ENCODE results near the gene PIK3R2.
A peak's percentile ranks its signal among the peaks of the same experiment; 100 is the strongest.
"Not testable (repeated sequence)": the region's sequence is repeated elsewhere in the genome, so short reads cannot be mapped to it uniquely, and the experiment has no call there.

PIK3R2 gene

DNA sequence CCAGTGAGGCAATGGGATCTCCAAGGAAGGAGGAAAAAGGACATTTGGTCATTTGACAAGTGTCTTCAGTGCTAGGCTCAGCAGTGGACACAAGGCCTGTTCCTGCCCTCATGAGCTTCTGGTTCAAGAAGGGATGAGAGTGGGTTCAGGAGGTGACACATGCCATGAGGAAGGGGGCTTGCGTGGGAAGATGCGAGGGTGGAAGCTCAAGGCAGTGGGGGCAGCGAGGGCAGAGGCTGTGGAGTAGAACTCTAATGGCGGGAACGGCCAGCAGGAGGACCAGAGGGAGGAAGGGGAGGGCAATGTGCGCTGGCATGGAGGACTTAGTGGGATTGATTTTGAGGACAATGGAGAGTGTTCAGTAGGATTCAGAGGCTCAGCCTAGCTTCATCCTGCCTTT is 3.3 kb downstream of the PIK3R2 start:
- DNase-seq = no peak

DNA sequence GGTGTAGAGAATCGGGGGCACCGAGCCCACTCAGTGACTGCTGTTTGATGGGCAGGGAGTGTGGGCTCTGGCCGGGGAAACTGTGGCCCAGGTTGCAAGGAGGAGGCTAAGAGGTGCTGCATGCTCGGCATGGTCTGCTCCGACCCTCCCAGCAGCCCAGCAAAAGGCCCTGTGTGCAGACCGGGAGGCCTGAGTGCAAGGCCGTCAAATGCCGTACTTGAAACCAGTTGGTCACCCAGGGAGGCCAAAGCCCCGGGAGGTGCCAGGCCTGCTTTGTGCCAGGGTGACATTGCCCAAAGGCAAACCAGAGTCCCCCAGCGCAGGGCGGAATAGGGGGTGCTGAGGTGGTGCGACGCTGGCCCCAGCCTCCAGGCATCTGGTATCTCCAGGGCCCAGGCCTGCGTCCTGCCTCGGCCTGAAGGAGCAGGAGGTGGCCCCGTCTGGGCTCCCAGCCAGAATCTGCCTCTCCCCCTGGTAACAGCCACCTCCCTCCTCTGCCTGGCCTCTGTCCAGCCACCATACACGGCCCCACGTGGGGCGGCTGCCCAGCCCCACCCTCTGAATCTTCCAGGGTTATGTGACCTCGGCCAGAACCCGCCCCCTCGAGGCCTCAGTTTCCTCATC is 4.0 kb downstream of the PIK3R2 start:
- DNase-seq = no peak

DNA sequence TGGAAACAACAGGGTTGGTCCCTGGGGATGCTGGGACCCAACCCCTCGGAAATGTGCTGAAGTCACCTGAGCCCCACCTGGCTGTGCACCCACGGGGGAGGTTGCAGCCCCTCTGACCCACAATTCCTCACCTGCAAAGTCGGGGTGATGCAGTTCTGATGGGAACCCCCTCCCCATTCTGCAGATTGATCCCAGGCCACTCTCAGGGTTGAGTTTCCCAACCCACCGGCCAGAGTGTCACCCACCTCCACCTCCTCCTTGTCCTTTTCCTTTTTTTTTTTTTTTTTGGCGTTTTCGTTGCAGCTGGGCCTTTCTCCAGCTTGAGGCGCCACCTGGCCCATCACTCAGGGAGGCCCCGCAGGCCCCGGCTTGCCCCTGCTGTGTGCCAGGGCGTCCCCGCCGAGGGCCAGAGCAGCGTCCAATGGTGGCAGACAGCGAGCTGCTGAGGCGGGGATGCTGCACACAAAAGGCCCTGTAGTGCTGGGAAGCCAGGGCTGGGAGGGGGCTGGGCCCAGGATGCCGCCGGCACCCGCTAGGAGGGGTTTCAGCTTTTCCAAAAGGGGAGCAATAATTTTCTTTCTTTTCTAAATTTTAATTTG is 4.6 kb downstream of the PIK3R2 start:
- no peak for DNase-seq

DNA sequence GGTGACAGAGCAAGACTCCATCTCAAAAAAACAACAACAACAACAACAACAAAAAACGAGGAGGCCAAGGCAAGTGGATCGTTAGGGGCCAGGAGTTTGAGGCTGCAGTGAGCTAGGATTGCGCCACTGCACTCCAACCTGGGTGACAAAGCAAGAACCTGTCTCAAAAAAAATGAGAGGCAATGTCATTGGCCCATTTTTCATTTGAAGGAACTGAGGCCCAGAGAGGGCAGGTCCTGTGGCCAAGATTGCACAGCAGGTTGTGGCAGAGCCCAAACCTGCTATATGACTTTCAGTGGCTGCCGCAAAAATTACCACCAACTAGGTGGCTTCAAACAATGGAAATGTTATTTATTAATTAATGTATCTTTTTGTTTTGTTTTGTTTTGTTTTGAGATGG is 5.5 kb downstream of the PIK3R2 start:
- DNase-seq = no peak

DNA sequence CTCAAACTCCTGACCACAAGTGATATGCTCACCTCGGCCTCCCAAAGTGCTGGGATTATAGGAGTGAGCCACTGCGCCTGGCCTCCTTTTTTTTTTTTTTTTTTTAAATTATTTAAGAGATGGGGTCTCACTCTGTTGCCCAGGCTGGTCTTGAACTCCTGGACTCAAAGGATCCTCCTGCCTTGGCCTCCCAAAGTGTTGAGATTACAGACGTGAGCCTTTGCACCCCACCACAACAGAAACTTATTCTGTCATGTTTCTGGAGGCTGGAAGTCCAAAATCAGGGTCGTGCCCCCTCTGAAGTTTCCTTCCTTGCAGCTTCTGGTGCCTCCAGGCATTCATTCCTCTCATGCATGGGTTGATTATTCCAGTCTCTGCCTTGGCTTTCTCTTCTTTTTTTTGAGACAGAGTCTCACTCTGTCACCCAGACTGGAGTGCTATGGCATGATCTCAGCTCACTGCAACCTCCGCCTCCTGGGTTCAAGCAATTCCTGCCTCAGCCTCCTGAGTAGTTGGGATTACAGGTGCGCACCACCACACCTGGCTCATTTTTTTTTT is 6.2 kb downstream of the PIK3R2 start:
- DNase-seq = not testable (repeated sequence)

DNA sequence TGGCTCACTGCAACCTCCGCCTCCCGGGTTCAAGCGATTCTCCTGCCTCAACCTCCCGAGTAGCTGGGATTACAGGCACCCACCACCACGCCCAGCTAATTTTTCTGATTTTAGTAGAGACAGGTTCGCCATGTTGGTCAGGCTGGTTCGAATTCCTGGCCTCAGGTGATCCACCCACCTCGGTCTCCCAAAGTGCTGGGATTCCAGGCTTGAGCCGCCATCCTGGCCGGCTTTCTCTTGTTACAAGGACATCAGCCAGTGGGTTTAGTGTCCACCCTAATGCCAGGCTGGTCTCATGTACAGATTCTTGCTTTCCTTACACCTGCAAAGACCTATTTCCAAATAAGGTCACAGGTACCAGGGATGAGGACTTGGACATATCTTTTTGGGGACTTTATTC is 6.8 kb downstream of the PIK3R2 start:
- no peak for DNase-seq

DNA sequence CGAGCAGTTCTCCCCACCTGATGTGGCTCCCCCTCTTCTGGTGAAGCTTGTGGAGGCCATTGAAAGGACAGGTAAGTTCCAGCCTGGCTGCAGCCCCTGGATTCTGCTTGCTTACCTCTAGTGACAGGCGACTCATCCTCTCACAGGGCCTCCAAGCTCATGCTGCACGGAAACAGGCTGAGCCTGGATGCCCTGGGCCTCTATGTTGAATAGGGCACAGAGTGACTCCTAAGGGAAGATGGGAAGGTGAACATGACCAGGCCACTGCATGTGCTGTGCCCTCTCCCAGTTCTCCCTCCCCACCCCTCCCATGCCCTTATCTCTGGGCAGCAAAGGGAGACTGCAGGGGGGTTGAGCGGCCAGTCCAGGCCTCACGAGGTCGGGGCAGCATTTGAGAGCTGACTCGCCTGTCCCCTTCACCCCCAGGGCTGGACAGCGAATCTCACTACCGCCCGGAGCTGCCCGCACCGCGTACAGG is 7.6 kb downstream of the PIK3R2 start:
- DNase-seq = no peak

DNA sequence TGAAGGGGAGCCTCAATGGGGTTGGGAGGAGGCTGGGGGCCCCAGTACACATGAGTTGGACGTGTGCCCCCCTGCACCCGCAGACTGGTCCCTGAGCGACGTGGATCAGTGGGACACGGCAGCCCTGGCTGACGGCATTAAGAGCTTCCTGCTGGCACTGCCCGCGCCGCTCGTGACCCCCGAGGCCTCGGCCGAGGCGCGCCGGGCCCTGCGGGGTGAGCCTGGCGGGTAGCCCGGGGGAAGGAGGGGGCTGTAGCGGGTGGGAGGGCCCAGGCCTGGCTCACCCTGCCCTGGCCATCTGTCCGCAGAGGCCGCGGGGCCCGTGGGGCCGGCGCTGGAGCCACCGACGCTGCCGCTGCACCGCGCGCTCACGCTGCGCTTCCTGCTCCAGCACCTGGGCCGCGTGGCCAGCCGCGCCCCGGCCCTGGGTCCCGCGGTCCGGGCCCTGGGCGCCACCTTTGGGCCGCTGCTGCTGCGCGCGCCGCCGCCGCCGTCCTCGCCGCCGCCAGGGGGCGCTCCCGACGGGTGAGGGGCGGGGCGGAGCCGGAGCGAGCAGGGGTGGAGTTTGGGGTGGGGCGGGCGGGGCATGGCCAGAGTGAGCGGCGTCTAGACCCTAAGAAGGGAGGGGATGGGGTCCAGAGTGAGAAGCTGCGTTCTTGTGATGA is 8.1 kb downstream of the PIK3R2 start:
- peak; percentile 89 for DNase-seq

DNA sequence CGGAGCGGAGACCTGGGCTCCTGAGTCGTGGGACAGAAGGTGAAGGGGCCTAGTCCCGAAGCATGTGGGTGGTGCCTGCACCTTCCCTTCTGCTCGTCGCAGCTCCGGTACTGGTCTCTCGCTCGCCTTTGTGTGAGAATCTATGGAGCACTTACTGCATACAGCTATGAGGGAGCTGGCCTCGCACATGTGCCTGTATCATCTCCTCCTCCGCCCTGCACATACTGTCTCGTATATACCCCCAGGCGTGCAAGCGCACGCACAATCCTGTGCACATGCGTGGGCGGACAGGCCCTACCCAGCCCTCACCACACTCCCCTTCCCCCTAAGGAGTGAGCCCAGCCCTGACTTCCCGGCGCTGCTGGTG is 8.7 kb downstream of the PIK3R2 start:
- no peak for DNase-seq

DNA sequence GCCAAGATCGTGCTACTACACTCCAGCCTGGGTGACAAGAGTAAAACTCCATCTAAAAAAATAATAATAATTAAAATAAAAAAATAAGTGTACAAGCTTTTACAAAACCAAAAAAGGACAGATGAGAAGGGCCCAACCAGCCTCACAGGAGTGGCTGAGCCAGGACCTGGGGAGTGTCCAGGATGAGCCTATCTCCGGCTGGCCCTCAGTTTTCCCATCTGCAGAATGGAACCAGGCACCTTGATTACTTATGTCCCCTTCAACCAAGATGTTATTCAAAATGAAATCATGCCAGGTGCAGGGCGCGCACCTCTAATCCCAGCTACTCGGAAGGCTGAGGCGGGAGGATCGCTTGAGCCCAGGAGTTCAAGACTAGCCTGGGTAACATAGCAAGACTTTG is 11.1 kb downstream of the PIK3R2 start:
- no peak for DNase-seq

DNA sequence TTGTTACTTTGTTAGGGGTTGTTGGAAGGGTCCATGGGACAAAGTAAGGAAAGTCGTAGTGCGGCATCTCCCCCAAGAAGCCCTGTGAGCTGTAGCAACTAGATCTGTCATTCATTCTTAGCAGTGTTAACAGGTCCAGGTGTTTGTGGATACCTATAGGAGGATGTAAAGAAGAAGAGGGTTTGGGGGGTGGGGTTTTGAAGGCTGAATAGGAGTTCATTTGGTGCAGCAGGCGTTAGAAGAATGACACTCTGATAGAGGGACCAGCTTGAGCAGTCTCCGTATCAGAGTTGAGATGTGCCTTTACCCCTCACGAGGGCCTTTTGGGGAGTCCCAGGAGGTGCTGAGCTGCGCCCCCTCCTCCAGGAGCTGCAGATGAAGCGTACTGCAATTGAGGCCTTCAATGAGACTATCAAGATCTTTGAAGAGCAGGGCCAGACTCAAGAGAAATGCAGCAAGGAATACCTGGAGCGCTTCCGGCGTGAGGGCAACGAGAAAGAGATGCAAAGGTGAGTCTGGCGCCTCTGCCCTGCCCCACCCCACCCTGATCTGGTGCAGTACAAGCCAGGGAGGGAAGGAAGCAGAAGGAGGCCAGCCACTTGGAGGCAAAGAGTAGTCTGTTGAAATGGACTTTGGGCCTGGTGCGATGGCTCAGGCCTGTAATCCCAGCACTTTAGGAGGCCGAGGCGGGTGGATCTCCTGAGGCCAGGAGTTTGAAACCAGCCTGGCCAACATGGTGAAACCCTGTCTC is 13.0 kb downstream of the PIK3R2 start:
- no peak for DNase-seq

DNA sequence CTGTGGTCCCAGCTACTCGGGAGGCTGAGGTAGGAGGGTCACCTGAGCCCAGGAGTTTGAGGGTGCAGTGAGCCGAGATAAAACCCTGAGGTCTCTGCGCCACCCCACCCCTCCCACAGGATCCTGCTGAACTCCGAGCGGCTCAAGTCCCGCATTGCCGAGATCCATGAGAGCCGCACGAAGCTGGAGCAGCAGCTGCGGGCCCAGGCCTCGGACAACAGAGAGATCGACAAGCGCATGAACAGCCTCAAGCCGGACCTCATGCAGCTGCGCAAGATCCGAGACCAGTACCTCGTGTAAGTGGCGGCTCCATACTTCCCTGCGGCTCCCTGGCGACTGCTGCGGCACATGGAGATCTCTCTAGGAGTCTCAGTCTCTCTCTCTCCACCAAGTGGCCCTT is 14.0 kb downstream of the PIK3R2 start:
- no peak for DNase-seq

DNA sequence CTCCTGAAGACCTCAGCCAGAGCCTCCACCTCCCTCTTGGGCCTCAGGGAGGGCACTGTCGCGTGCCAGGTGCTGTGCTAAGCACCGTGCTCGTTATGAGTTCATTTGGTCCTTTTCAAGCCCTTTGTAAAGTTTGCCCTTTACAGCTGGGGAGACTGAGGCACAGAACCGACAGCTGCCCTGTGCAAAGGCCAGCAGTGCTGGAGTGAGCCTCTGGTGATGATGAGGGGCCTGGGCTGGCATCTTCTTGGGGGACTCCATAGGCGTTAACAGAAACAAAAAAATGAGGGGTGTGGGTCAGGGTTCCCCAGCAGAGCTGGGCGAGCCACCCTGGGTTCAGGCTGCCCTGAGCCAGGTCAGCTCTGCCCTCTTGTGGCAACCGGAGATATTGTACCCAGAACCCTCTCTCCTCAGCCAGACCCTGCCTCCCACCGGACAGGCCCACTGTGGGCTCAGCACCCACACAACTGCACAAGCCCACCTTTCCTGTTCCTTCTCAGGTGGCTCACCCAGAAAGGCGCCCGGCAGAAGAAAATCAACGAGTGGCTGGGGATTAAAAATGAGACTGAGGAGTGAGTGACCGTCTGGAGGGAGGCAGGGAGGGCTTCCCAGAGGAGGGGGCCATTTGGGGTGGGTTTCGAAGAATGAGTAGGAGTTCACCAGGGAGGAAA is 15.1 kb downstream of the PIK3R2 start:
- peak; percentile 65 for DNase-seq

DNA sequence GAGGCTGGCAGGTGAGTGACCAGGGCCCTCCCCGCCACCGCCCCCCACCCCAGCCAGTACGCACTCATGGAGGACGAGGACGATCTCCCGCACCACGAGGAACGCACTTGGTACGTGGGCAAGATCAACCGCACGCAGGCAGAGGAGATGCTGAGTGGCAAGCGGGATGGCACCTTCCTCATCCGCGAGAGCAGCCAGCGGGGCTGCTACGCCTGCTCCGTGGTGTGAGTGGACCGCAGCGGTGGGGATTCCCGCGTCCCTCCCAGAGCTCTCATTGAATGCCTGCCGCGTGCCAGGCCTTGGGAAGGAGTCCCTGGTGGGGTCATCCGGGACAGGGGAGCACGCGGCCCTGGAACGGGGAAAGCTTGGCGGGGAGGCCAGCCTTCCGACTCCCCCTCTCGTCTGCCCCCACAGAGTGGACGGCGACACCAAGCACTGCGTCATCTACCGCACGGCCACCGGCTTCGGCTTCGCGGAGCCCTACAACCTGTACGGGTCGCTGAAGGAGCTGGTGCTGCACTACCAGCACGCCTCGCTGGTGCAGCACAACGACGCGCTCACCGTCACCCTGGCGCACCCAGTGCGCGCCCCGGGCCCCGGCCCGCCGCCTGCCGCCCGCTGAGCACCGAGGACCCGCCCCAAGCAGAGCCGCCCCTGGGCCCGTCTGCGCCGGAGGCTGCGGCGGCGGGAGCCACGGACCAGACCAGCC is 15.9 kb downstream of the PIK3R2 start:
- DNase-seq = no peak

DNA sequence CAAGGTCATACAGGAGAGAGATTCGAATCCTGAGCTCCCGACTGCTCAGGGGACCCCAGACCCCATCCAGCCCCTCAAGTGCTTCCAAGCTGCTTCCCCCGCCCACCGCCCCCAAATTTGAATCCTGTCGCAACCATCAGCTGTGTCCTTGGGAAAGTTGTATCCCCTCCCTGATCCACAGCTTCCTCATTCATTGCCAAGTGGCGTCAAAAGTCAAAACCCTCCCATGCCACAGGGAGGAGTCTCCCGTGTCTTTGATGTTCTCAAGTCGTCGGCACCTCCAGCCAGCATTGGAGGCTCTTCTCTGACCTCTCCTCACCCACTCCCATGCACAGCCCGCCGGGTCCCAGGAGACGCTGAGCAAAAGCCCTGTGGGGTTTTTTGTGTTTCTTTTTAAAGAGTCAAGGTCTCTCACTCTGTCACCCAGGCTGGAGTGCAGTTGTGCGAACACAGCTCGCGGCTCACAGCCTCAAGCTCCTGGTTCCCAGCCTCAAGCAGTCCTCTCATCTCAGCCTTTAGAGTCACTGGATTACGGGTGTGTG is 17.8 kb downstream of the PIK3R2 start:
- DNase-seq = no peak

DNA sequence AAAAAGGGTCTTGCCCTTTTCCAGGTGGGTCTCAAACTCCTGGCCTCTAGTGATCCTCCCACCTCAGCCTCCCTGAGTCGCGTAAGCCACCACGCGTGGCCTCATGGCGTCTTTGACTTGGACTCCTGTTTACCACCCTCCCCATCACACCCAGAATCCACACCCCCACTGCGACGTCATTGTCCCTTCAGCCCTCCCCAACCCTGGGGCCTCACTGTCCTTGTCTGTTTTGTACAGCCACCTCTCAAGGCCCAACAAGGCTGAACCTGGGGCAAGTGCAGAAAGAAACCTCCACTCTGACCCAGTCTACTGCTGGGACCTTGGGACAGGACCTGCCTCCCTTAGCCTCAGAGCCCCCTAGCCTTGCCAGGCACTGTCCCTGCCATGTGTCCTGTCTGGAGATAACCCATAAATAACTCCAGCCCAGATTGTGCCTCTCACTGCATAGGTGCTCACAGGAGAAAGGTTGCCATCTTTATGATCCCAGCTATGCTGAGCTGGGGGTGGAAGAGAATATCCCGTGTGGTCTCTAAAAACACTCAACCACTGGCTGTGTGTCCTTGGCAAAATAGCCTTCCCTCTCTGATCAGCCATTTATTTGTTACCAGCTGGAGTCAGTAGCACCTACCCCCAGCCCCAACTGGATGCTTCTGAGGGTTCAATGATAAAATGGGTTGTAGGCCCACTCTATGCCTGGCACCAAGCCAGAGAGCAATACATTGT is 18.8 kb downstream of the PIK3R2 start:
- DNase-seq = no peak

DNA sequence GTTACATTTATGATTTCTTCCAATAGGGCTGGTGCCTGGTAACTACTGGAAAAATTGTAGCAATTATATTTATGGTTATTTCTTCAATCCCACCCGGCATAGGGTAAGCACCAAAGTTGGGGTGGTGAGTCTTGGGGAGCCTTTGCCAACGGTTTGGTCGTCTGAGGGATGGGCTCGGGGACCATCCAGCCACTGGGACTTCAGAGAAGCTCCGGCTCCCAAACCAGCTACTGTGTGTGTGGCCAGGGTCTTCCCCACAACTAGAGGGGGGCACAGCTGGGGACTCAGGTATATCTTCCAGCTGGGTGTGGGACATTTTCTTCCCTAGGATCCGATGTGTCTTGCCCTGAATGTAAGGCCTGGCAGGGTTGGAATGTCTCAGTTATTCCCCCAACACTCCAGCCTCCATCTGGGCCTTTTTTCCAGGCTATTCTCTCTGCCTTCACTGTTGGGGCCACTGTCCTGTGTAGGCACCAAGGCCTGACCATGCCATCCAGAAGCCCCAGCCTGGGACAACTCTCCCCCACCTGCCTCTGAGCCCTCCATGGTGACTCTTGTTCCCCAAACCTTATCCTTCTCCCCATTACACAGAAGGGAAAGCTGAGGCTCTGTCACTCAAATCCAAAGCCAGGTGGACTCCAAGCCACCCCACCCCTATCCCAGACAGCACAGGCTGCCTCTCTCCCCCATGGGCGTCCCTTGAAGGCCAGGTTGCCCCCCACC is 19.5 kb downstream of the PIK3R2 start:
- DNase-seq = no peak

DNA sequence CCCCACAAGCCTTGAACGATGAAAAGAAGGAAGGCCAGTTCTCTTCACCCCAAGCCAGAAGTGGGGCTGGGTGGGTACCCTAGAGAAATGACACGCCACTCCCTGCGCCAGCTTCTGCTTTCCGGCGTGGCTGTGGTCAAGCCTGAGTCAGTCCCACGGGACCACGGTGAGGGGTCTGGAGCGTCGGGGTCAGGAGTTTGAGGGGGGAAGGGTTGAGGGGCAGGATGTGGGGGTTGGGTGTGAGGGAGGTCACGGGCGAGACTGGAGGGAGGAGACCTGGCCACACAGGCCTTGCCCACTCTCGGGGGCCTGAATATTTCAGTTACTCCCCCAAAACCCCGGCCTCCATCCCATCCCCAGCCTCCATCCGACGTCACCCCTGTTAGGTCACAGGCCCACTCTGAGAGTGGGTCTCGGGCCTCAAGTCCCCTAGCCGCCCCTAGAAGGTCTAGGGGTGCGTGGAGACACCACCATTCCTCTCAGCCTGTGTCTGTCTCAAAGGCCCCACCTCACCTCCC is 20.1 kb downstream of the PIK3R2 start:
- no peak for DNase-seq

DNA sequence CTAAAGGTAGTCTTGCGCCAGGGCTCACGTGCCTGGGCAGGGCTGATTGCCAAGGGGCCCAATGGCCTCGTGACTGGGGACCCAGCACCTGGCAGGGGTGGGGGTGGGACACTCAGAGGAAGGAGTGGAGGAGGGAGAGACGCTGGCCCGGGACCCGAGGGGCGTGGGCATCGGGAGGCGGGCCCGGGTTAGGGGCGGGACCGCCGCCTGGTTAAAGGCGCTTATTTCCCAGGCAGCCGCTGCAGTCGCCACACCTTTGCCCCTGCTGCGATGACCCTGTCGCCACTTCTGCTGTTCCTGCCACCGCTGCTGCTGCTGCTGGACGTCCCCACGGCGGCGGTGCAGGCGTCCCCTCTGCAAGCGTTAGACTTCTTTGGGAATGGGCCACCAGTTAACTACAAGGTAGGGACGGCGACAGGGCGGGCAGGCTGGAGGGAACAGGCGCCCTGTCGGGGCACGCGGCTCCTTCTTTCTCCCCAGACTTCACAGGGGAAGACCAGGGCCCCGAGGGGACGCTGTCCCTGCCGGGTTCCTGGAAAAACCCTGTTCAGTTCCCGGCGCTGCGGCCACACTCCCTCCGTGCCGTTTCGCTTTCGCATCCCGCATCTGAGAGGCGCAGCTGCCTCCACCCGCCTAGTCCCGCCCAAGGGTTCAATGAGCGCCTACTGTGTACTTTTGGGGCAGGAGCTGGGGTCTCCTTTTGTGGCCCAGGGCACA is 20.8 kb downstream of the PIK3R2 start, which contains the start of gene IFI30:
TSS of gene IFI30 (plus strand) at position 242 of the 717 bp plus-strand sequence. CDS start at position 271, 29 bp downstream.
- peak; percentile 69 for DNase-seq
